Naive thymus-derived CD4-positive, alpha-beta T cell (primary cell): ENCODE data around the gene FKBP7. TPM values are rescaled to one million over a fixed set of nuclear protein-coding genes. Genes with fewer than 3 reads are reported as not detected.

Experiments
- ATAC-seq: fragments of 150-1000 bp; cut with Tn5 transposase; 2 replicates; pipeline ENCODE4 v1.10.0; 2021; ENCODE audit warnings: mild to moderate bottlenecking, moderate library complexity
- CTCF ChIA-PET: fragments of 350-600 bp; sonication (Branson Sonifier 250); formaldehyde crosslinking; loops from one replicate; lab custom pipeline; 2021; ENCODE audit warnings: antibody characterized with exemption; lab: Charles Lee
- POLR2A ChIA-PET: fragments of 350-600 bp; sonication (Branson Sonifier 250); formaldehyde crosslinking; loops from one replicate; lab custom pipeline; 2021; ENCODE audit warnings: antibody characterized with exemption, inconsistent platforms; lab: Charles Lee
- DNase-seq, 9 donors: peaks; one replicate each; pipeline versions ENCODE4 v3.0.0 to v3.0.0-alpha.2; 2020 to 2022; ENCODE audit warnings: mixed read lengths in 1 of 9
- H3K27ac ChIP-seq: one replicate; pipeline ENCODE4 v1.7.0; 2013; ENCODE audit warnings: mild to moderate bottlenecking, low read depth, low read length, moderate library complexity
- H3K27me3 ChIP-seq, 2 donors: one replicate each; pipeline ENCODE4 v1.7.0; 2013; ENCODE audit warnings: low read length in 2 of 2, mild to moderate bottlenecking in 2 of 2, moderate library complexity in 2 of 2; ENCODE audit not compliant: control insufficient read depth in 2 of 2, insufficient read depth in 2 of 2
- H3K36me3 ChIP-seq, 3 experiments: 1 replicate in 2 of 3; 2 replicates in 1 of 3; pipeline ENCODE4 v1.7.0; 2013; ENCODE audit warnings: low read length in 3 of 3, mild to moderate bottlenecking in 3 of 3, moderate library complexity in 1 of 3; ENCODE audit not compliant: insufficient read depth in 3 of 3, control insufficient read depth in 2 of 3
- H3K4me1 ChIP-seq, 2 donors: one replicate each; pipeline ENCODE4 v1.7.0; 2013; ENCODE audit warnings: low read length in 2 of 2, mild to moderate bottlenecking in 2 of 2, moderate library complexity in 1 of 2; ENCODE audit not compliant: control insufficient read depth in 2 of 2, insufficient read depth in 2 of 2
- H3K4me3 ChIP-seq: 2 replicates; pipeline ENCODE4 v1.7.0; 2013; ENCODE audit warnings: mild to moderate bottlenecking, low read length
- H3K9me3 ChIP-seq, 3 experiments: 1 replicate in 2 of 3; 2 replicates in 1 of 3; pipeline ENCODE4 v1.7.0; 2013; ENCODE audit warnings: low read length in 3 of 3; ENCODE audit not compliant: control insufficient read depth in 2 of 3
- H3K27ac Mint-ChIP-seq, 9 donors: one replicate each; pipeline ENCODE4 v1.8.0; 2020 to 2022; ENCODE audit warnings: mixed read lengths in 9 of 9, mild to moderate bottlenecking in 8 of 9, moderate library complexity in 5 of 9, inconsistent platforms in 2 of 9
- H3K27me3 Mint-ChIP-seq, 5 donors: one replicate each; pipeline ENCODE4 v1.8.0; 2021 to 2022; ENCODE audit warnings: mixed read lengths in 5 of 5, mild to moderate bottlenecking in 1 of 5
- H3K36me3 Mint-ChIP-seq, 5 donors: one replicate each; pipeline ENCODE4 v1.8.0; 2020 to 2022; ENCODE audit warnings: mixed read lengths in 5 of 5, mild to moderate bottlenecking in 3 of 5, inconsistent platforms in 1 of 5
- H3K4me1 Mint-ChIP-seq, 7 donors: one replicate each; pipeline ENCODE4 v1.8.0; 2020 to 2022; ENCODE audit warnings: mixed read lengths in 7 of 7, mild to moderate bottlenecking in 3 of 7, inconsistent platforms in 1 of 7
- H3K4me3 Mint-ChIP-seq, 10 donors: one replicate each; pipeline ENCODE4 v1.8.0; 2020 to 2022; ENCODE audit warnings: mild to moderate bottlenecking in 10 of 10, mixed read lengths in 10 of 10, moderate library complexity in 6 of 10, inconsistent platforms in 2 of 10
- H3K9me3 Mint-ChIP-seq, 11 donors: one replicate each; pipeline ENCODE4 v1.8.0; 2020 to 2022; ENCODE audit warnings: mixed read lengths in 11 of 11, mild to moderate bottlenecking in 4 of 11, inconsistent platforms in 1 of 11, moderate library complexity in 1 of 11
- intact Hi-C, 2 donors: fragments of 100-400 bp; cut with micrococcal nuclease; formaldehyde crosslinking; loops; one replicate each; pipeline ENCODE4 v1.15.1; 2023
- polyA plus RNA-seq, 2 donors: library from polyadenylated mRNA; unstranded; fragments of 300-500 nt; fragmentation: Illumina TruSeq; gene quantifications; one replicate each; pipeline ENCODE4 v1.2.3, GENCODE V29; 2021
- total RNA-seq, 6 experiments: library from RNA in 5 of 6; stranded (reverse) in 5 of 6; gene quantifications; 1 replicate in 5 of 6; 2 replicates in 1 of 6; pipeline ENCODE4 v1.2.3 and lab custom pipeline; 2021 to 2026

Gene FKBP7
- total and polyA plus RNA-seq, 7 experiments from 2014 or later = 0.64 to 4.6 (median 2.4) TPM

GRCh38 chr2:178502751-178503150 is 24.4 kb upstream of the FKBP7 start:
- Histone ChIP-seq H3K9me3 (no peaks in the 10 kb centered on the region), H3K36me3 (peaks cover 20 to 44% (median 21%) of the 10 kb centered on the region in 3 experiments), H3K27me3 (no peaks in the 10 kb centered on the region), H3K27ac (no peak overlapping the region), H3K4me1 (no peaks in the 10 kb centered on the region), H3K4me3 (no peak overlapping the region)
- intact Hi-C loops = no loop called here
- ATAC-seq (no peak), DNase-seq (no peak)
- Mint-ChIP-seq H3K4me3 (no peak overlapping the region), H3K9me3 (no peaks in the 10 kb centered on the region), H3K27me3 (no peaks in the 10 kb centered on the region), H3K4me1 (peaks cover 0 to 9% (median 0%) of the 10 kb centered on the region in 7 donors), H3K27ac (peak overlapping the region in 1 of 9 donors; percentile 36), H3K36me3 (peaks cover 14 to 40% (median 22%) of the 10 kb centered on the region in 5 donors)
- ChIA-PET CTCF (no interaction called here), POLR2A (no interaction called here)

- CTCF ChIA-PET = no interaction called here
- Histone ChIP-seq H3K9me3 (no peaks in the 10 kb centered on the region), H3K36me3 (peaks cover 25 to 57% (median 32%) of the 10 kb centered on the region in 3 experiments), H3K27ac (no peak overlapping the region), H3K4me1 (no peaks in the 10 kb centered on the region), H3K27me3 (no peaks in the 10 kb centered on the region), H3K4me3 (no peak overlapping the region)
- peaks cover 27 to 53% (median 29%) of the 10 kb centered on the region in 5 donors for H3K36me3 Mint-ChIP-seq
- DNase-seq (no peak), ATAC-seq (no peak)
- H3K9me3 Mint-ChIP-seq = no peaks in the 10 kb centered on the region
- POLR2A ChIA-PET = no interaction called here
- peaks cover 0 to 12% (median 0%) of the 10 kb centered on the region in 7 donors for H3K4me1 Mint-ChIP-seq
- intact Hi-C loops = no loop called here
- H3K4me3 Mint-ChIP-seq = no peak overlapping the region
- H3K27ac Mint-ChIP-seq = no peak overlapping the region
- H3K27me3 Mint-ChIP-seq = no peaks in the 10 kb centered on the region
Measured at GRCh38 chr2:178499640-178500039, 21.2 kb upstream of the FKBP7 start.

- no peaks in the 10 kb centered on the region for H3K9me3 Mint-ChIP-seq
- ATAC-seq (no peak), DNase-seq (no peak)
- H3K36me3 Mint-ChIP-seq = peaks cover 27 to 55% (median 34%) of the 10 kb centered on the region in 5 donors
- H3K27ac Mint-ChIP-seq = no peak overlapping the region
- Histone ChIP-seq H3K4me1 (no peaks in the 10 kb centered on the region), H3K27ac (no peak overlapping the region), H3K36me3 (peaks cover 27 to 67% (median 38%) of the 10 kb centered on the region in 3 experiments), H3K4me3 (no peak overlapping the region), H3K9me3 (no peaks in the 10 kb centered on the region), H3K27me3 (no peaks in the 10 kb centered on the region)
- intact Hi-C loops = no loop called here
- H3K4me3 Mint-ChIP-seq = no peak overlapping the region
- ChIA-PET POLR2A (no interaction called here), CTCF (no interaction called here)
- peaks cover 0 to 12% (median 0%) of the 10 kb centered on the region in 7 donors for H3K4me1 Mint-ChIP-seq
- H3K27me3 Mint-ChIP-seq = no peaks in the 10 kb centered on the region
Measured at GRCh38 chr2:178498137-178498536, 19.7 kb upstream of the FKBP7 start.

- Mint-ChIP-seq H3K4me1 (peaks cover 0 to 14% (median 0%) of the 10 kb centered on the region in 7 donors), H3K4me3 (no peak overlapping the region), H3K36me3 (peaks cover 19 to 53% (median 37%) of the 10 kb centered on the region in 5 donors), H3K27ac (no peak overlapping the region), H3K9me3 (no peaks in the 10 kb centered on the region), H3K27me3 (no peaks in the 10 kb centered on the region)
- Histone ChIP-seq H3K4me1 (no peaks in the 10 kb centered on the region), H3K27me3 (no peaks in the 10 kb centered on the region), H3K4me3 (no peak overlapping the region), H3K27ac (no peak overlapping the region), H3K9me3 (no peaks in the 10 kb centered on the region), H3K36me3 (peaks cover 25 to 59% (median 27%) of the 10 kb centered on the region in 3 experiments)
- intact Hi-C loops = loop anchor here in 1 of 2 donors (1.0 kb wide), 1 partner anchor 99 kb away; no protein-coding TSS in a partner anchor
- ChIA-PET POLR2A (no interaction called here), CTCF (interaction anchor here (1.1 kb wide), 1 partner anchor 30 kb away, joined by 4 read pairs; no protein-coding TSS in a partner anchor)
- DNase-seq (no peak), ATAC-seq (no peak)
Measured at GRCh38 chr2:178496049-178496448, 17.6 kb upstream of the FKBP7 start.

- H3K9me3 ChIP-seq = no peaks in the 10 kb centered on the region
- H3K36me3 ChIP-seq = peaks cover 17 to 49% (median 18%) of the 10 kb centered on the region in 3 experiments
- Mint-ChIP-seq H3K27ac (peak overlapping the region in 1 of 9 donors; percentile 51), H3K4me1 (peaks cover 18 to 36% (median 23%) of the 10 kb centered on the region in 7 donors), H3K27me3 (no peaks in the 10 kb centered on the region), H3K36me3 (peaks cover 20 to 71% (median 48%) of the 10 kb centered on the region in 5 donors), H3K9me3 (no peaks in the 10 kb centered on the region), H3K4me3 (no peak overlapping the region)
- POLR2A ChIA-PET = interaction anchor here (1.2 kb wide), 1 partner anchor 32 kb away, joined by 3 read pairs; no protein-coding TSS in a partner anchor
- H3K4me1 ChIP-seq = no peaks in the 10 kb centered on the region
- no peak overlapping the region for H3K4me3 ChIP-seq
- intact Hi-C loops = no loop called here
- DNase-seq (no peak), ATAC-seq (no peak)
- CTCF ChIA-PET = interaction anchor here (0.7 kb wide), 1 partner anchor 9 kb away, joined by 3 read pairs; no protein-coding TSS in a partner anchor
- H3K27me3 ChIP-seq = no peaks in the 10 kb centered on the region
- no peak overlapping the region for H3K27ac ChIP-seq
Measured at GRCh38 chr2:178491612-178492011, 13.2 kb upstream of the FKBP7 start.

- H3K4me3 Mint-ChIP-seq = no peak overlapping the region
- Histone ChIP-seq H3K4me3 (no peak overlapping the region), H3K9me3 (no peaks in the 10 kb centered on the region), H3K36me3 (peaks cover 0 to 10% (median 0%) of the 10 kb centered on the region in 3 experiments), H3K27ac (no peak overlapping the region), H3K27me3 (no peaks in the 10 kb centered on the region), H3K4me1 (peaks cover 12 to 18% of the 10 kb centered on the region in 2 donors)
- POLR2A ChIA-PET = no interaction called here
- H3K4me1 Mint-ChIP-seq = peaks cover 46 to 74% (median 69%) of the 10 kb centered on the region in 7 donors
- DNase-seq (no peak), ATAC-seq (no peak)
- intact Hi-C loops = no loop called here
- CTCF ChIA-PET = no interaction called here
- H3K9me3 Mint-ChIP-seq = no peaks in the 10 kb centered on the region
- H3K27me3 Mint-ChIP-seq = no peaks in the 10 kb centered on the region
- peak overlapping the region in 1 of 9 donors; percentile 18 for H3K27ac Mint-ChIP-seq
- peaks cover 17 to 40% (median 32%) of the 10 kb centered on the region in 5 donors for H3K36me3 Mint-ChIP-seq
Measured at GRCh38 chr2:178485356-178485755, 7.0 kb upstream of the FKBP7 start.
